Measurements from ENCODE around the gene OR6C3.
"Not testable (repeated sequence)": the region's sequence is repeated elsewhere in the genome, so short reads cannot be mapped to it uniquely, and the experiment has no call there.

OR6C3 gene

DNA sequence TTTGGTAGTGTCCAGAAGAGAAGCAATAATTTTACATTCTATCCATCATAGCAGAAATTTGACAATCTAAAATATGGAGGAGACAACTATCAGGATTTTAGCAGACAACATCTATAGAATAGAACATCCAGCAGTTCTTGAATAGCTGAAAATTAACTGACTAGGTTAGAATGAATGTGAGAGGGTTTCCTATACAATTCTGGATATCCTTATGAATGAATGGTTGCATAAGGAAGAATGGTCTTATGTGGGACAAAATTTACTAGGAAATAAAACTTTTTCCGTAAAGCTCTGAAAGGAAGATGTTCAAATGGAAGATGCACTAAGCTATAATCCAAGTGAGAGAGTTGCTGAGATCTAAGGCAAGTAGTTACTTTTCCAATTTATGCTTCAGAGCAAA lies at the start of gene OR6C3:
Gene OR6C3 (plus strand): TSS at position 301 of the 400 bp plus-strand sequence. CDS start 955 bp downstream, outside the sequence.
- DNase-seq (ENCODE audit: low read depth), result no peak

DNA sequence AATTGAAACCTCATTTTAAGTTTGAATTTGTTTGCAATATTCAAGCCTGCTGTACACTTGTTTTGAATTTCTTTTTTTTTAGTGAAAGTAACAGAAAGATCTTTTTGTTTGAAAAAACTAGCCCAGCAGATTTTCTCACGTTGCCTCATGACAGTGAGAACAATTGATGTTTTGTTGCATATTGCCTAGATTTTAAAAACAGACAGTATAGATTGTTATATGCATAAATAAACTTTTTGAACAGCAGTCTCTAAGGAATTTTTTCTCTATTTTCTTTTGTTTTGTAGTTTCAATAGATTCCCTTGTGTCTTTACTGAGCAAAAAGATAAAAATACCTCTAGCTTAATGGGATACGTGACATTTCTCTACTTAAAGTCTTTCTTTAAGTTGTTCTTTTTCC lies 49.6 kb upstream of the OR6C3 start:
- DNase-seq (ENCODE audit: low read depth), result no peak

DNA sequence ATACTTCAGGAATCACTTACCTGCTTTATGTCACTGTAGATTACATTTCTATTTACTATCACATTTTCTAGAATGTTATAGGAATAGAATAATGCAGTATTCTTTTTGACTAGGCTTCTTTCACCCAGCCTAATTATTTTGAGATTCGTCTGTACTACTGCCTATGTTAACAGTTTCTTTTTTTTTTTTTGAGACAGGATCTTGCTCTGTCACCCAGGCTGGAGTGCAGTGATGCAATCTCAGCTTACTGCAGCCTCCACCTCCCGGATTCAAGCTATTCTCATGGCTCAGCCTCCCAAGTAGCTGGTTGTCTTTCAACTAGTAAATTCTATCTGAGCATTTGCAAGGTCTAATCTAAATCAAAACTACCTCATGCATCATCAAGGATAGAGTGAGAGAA lies 40.5 kb upstream of the OR6C3 start:
- DNase-seq (ENCODE audit: low read depth), result no peak

DNA sequence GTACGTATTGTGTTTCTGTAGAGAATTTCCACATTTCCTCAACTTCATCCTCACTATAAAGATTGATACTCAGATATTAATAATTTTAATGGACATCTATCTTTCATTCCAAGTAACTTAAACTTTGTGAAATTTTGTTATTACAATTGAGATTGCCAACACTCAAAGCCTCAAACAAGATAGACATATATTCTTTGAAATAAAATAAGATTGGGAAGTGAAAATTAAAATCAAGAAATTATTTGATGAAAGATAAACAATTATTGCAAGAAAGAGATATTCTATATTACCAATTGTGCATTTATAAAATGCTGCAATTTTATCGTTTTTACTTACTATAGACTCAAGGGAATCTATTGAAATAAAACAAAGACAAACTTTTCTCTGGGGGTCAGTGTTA lies 34.1 kb upstream of the OR6C3 start, which contains the start of gene OR6C6:
Gene OR6C6 (minus strand): TSS at position 101 of the 400 bp plus-strand sequence. CDS start 1,337 bp downstream, outside the sequence.
- DNase-seq (ENCODE audit: low read depth), result no peak

DNA sequence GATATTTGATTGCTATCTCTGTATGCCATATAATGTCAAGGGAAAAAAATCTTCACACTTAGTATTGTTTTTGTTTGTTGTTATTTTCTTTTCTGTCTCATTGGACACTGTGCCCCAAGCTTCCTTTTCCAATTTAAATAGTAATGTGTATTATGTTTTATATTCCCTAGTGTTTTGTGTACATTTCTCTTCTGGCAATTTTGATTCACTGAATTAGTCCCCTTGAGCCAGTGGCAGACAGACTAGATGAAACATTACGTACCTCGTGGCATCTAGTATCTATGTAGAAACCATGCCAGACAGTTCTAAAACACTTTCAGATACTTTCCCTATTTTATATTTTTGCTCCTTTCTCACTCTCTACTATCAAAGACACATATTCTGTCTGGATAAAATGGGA lies 16.5 kb upstream of the OR6C3 start, which contains the start of gene OR6C1:
Gene OR6C1 (plus strand): TSS at position 301 of the 400 bp plus-strand sequence. CDS start 6,257 bp downstream, outside the sequence.
- no peak for DNase-seq (ENCODE audit: low read depth)

DNA sequence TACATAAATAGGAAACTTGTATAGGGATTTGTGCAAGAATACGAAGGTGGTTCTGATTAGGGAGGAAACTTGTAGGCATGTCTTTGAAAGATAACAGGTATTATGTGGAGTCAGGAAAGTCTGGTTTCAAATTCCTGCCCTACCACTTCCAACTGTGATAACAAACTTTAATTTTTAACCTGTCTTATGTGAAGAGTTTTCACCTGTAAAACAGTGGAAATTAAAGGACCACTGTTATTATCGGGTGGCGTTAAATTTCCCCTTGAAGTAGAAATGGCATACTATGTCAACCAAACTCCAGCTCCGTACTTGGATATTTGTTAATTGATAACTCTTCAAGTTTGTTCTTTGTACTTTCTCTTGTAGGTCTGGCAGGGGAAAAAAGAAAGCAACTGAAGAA lies 10.3 kb upstream of the OR6C3 start:
- DNase-seq (ENCODE audit: low read depth), result no peak

DNA sequence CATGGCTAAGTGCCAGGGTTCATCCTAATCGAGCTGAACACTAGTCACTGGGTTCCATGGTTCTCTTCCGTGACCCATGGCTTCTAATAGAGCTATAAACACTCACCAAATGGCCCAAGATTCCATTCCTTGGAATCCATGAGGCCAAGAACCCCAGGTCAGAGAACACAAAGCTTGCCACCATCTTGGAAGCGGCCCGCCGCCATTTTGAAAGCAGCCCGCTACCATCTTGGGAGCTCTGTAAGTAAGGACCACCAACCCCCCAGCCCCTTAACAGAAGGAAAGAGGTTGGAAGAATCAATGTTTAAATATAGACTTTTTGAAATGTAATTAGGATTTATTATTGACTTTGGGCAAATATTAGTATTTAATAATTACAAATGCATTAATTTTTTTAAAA lies 4.7 kb upstream of the OR6C3 start:
- DNase-seq (ENCODE audit: low read depth), result not testable (repeated sequence)

DNA sequence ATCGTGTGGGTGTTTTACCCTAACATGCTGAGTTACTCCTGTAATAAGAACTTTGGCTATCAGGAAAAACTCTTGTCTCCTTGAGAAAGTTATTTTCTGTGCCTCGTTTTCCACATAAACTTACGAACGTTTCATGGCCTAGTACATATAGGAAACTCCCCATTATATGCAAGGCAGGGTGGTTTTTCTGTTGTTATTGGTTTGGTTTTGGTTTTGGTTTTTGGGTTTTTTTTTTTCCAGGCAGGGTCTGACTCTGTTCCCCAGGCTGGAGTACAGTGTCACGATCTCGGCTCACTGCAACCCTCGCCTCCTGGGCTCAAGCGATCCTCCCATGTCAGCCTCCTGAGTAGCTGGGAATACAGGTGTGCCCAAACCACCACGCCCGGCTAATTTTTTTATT lies 5.5 kb downstream of the OR6C3 start:
- no peak for DNase-seq (ENCODE audit: low read depth)

DNA sequence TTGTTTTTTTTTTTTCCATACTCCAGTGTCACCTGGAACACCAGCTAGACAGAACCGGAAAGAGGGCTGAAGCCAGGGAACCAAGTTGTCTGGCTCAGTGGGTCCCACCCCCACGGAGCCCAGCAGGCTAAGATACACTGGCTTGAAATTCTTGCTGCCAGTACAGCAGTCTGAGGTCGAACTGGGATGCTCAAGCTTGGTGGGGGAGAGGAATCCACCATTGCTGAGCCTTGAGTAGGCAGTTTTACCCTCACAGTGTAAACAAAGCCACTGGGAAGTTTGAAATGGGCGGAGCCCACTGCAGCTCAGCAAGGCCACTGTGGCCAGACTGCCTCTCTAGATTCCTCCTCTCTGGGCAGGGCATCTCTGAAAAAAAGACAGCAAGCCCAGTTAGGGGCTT lies 24.8 kb downstream of the OR6C3 start:
- DNase-seq (ENCODE audit: low read depth), result not testable (repeated sequence)

DNA sequence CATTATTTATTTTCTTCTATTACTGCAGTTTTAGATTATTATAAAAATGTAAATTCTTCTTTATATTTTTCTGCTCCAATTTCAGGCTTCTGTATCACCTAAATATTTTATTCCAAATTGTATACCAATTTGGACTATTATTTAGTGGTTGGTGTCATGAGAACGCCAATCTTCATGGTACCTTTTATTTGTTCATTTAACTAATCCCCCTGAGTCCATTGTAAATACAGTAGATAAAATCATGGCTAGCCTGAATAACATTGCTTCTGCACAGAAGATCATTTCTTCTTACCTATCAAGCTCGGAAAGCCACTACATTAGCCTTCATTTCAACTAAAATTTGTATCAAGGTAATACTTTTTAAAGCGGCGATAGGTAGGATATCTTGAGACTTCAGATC lies 32.1 kb downstream of the OR6C3 start, which contains the start of gene OR6C75:
Gene OR6C75 (plus strand): TSS at position 301 of the 400 bp plus-strand sequence. CDS start 2,136 bp downstream, outside the sequence.
- DNase-seq (ENCODE audit: low read depth), result no peak

DNA sequence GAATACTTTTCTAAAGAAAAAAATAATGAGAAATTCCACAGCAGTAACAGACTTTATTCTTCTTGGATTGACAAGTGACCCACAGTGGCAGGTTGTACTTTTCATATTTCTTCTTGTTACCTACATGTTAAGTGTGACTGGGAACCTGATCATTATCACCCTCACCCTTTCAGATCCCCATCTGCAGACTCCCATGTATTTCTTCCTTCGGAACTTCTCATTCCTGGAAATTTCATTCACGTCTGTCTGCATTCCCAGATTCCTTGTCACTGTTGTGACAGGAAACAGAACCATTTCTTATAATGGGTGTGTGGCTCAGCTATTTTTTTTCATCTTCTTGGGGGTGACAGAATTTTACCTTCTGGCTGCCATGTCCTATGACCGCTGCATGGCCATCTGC lies 34.5 kb downstream of the OR6C3 start:
- no peak for DNase-seq (ENCODE audit: low read depth)

DNA sequence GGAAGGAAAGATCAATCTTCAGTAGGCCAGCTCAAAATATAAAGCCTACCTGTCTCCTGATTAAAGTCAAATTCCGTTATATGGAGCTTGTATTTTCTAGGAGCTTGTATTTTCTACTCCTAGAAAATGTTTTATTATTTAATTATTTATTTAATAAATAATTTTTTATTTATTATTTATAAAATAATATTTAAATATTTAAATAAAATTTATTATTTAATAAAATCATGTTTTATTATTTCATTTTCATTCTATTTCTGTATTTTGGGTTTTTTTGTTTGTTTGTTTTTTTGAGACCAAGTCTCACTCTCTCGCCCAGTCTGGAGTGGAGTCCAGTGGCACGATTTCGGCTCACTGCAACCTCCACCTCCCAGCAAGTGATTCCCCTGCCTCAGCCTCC lies 42.0 kb downstream of the OR6C3 start:
- DNase-seq (ENCODE audit: low read depth), result no peak
